A549 treated with DMSO at 1 μM for 4 hours (cell line): Measurements from ENCODE around the gene CHRNA4. TPM values are rescaled to one million over a fixed set of nuclear protein-coding genes. Genes with fewer than 3 reads are reported as not detected.

Source experiments
- total RNA-seq: library from RNA; stranded (reverse); fragments of 200-300 nt; extraction: Qiagen RNA extraction; gene quantifications from 5 replicates; pipeline ENCODE4 v1.2.3, GENCODE V29; 2022; ENCODE audit warnings: low read depth

Gene CHRNA4
- total RNA-seq = 0.19 to 2.1 TPM (median 0.29 TPM) in 5 replicates

GRCh38 chr20:63360850-63361518 is at the start of gene CHRNA4:
CHRNA4 (minus strand) TSS chr20:63361349; CDS start chr20:63361165, 184 bp downstream.

Other genes starting within 250 kb of the CHRNA4 start
- gene YTHDF1, start 145.2 kb downstream of the CHRNA4 start, total RNA-seq = 57.2 to 62.0 TPM (median 59.1 TPM) in 5 replicates
- gene BIRC7, start 125.4 kb downstream of the CHRNA4 start, total RNA-seq = 2.6 to 4.1 TPM (median 3.7 TPM) in 5 replicates
- 6.3 to 10.1 TPM (median 7.0 TPM) in 5 replicates for gene NKAIN4, start 106.9 kb downstream of the CHRNA4 start, total RNA-seq
- gene ARFGAP1, start 88.5 kb downstream of the CHRNA4 start, total RNA-seq = 67.7 to 105 TPM (median 90.0 TPM) in 5 replicates
- 0.67 to 1.6 TPM (median 1.3 TPM) in 5 replicates for gene COL20A1, start 68.2 kb downstream of the CHRNA4 start, total RNA-seq
- gene KCNQ2, start 111.3 kb upstream of the CHRNA4 start, total RNA-seq = 0.47 to 0.86 TPM (median 0.75 TPM) in 5 replicates
- gene EEF1A2, start 137.7 kb upstream of the CHRNA4 start, total RNA-seq = 128 to 177 TPM (median 145 TPM) in 5 replicates
- gene PPDPF, start 159.4 kb upstream of the CHRNA4 start, total RNA-seq = 248 to 342 TPM (median 288 TPM) in 5 replicates
- 2.1 to 3.1 TPM (median 2.5 TPM) in 5 replicates for gene PTK6, start 176.0 kb upstream of the CHRNA4 start, total RNA-seq
- gene SRMS, start 186.4 kb upstream of the CHRNA4 start, total RNA-seq = 0.06 TPM in 1 of 5 replicates, not detected in the others
- gene FNDC11, start 192.8 kb upstream of the CHRNA4 start, total RNA-seq = 0.07 to 0.20 TPM (median 0.16 TPM) in 5 replicates
- gene HELZ2, start 212.9 kb upstream of the CHRNA4 start, total RNA-seq = 7.3 to 11.0 TPM (median 9.5 TPM) in 5 replicates